Sigmoid colon (tissue), 7 donors: ENCODE results near the gene CACNB2. TPM values are rescaled to one million over a fixed set of nuclear protein-coding genes. Genes with fewer than 3 reads are reported as not detected.

Experiments
- DNase-seq: peaks from one replicate; pipeline ENCODE4 v3.0.0-alpha.2; 2019
- H3K27ac ChIP-seq, 4 donors: fragments of 200-600 bp; sonication (generic); one replicate each; pipeline ENCODE4 v1.5.1; 2016 to 2019; ENCODE audit warnings: mild to moderate bottlenecking in 1 of 4
- H3K27me3 ChIP-seq, 3 donors: fragments of 200-600 bp; sonication (generic); one replicate each; pipeline ENCODE4 v1.5.1; 2019; ENCODE audit warnings: mild to moderate bottlenecking in 1 of 3
- H3K36me3 ChIP-seq, 4 donors: fragments of 200-600 bp; sonication (generic); one replicate each; pipeline ENCODE4 v1.5.1; 2016 to 2019
- H3K4me1 ChIP-seq, 4 donors: fragments of 200-600 bp; sonication (generic); one replicate each; pipeline ENCODE4 v1.5.1; 2017 to 2019
- H3K4me3 ChIP-seq, 4 donors: fragments of 200-600 bp; sonication (generic); one replicate each; pipeline ENCODE4 v1.5.1; 2017 to 2019; ENCODE audit warnings: mild to moderate bottlenecking in 2 of 4, moderate library complexity in 1 of 4
- H3K9me3 ChIP-seq, 4 donors: fragments of 200-600 bp in 3 of 4; sonication (generic) in 3 of 4; one replicate each; pipeline versions ENCODE4 v1.5.1 to v1.6.1; 2013 to 2019
- CTCF ChIP-seq, 4 experiments: fragments of 450-650 bp in 3 of 4; fragments of 200-600 bp in 1 of 4; IDR thresholded peaks; one replicate each; pipeline ENCODE4 v1.5.1; 2016 to 2019; ENCODE audit warnings: antibody characterized with exemption in 4 of 4, mild to moderate bottlenecking in 3 of 4, moderate library complexity in 2 of 4
- EP300 ChIP-seq, 4 donors: sonication (generic); formaldehyde crosslinking; IDR thresholded peaks; one replicate each; pipeline ENCODE4 v1.6.1; 2017; ENCODE audit warnings: antibody characterized with exemption in 4 of 4
- POLR2A ChIP-seq, 2 donors: fragments of 450-650 bp; IDR thresholded peaks; one replicate each; pipeline ENCODE4 v1.6.1; 2016; ENCODE audit warnings: antibody characterized with exemption in 2 of 2, mild to moderate bottlenecking in 2 of 2, moderate library complexity in 2 of 2
- POLR2AphosphoS5 ChIP-seq, 4 donors: sonication (generic); formaldehyde crosslinking; IDR thresholded peaks; one replicate each; pipeline ENCODE4 v1.6.1; 2017; ENCODE audit warnings: antibody characterized with exemption in 4 of 4
- WGBS, 2 donors: extraction: QIAGEN DNeasy Blood & Tissue Kit; methylation state at CpG; one replicate each; pipeline ENCODE4 v1.1.7; 2013; 5-methylcytosine and 5-hydroxymethylcytosine counted together
- intact Hi-C: fragments of 100-400 bp; cut with DNase I; formaldehyde crosslinking; loops from one replicate; pipeline ENCODE4 v1.15.1; 2023
- polyA plus RNA-seq, 3 donors: library from polyadenylated mRNA; stranded (reverse); fragments of 200-250 nt; gene quantifications; one replicate each; pipeline ENCODE4 v1.2.3, GENCODE V29; 2013
- total RNA-seq, 4 donors: library from RNA; depleted of rRNA; stranded (reverse); fragments of >200 nt; gene quantifications; one replicate each; pipeline ENCODE4 v1.1.0, GENCODE V29; 2016
- donor health status: healthy with polysubstance abuse.
- donor health status: Bipolar disorder and iron deficiency.
- donor health status: healthy.

CACNB2 gene
- total and polyA plus RNA-seq, 7 donors, result 1.2 to 85.3 (median 36.0) TPM

- Histone ChIP-seq H3K27ac (peak overlapping the region in 3 of 4 donors; percentile 82 to 88 (median 83)), H3K36me3 (no peaks in the 10 kb centered on the region), H3K9me3 (no peaks in the 10 kb centered on the region), H3K27me3 (no peaks in the 10 kb centered on the region), H3K4me3 (no peak overlapping the region), H3K4me1 (peaks cover 0 to 61% (median 43%) of the 10 kb centered on the region in 4 donors)
- intact Hi-C loops, result loop anchor here (5.0 kb wide), 1 partner anchor 285 kb away; no protein-coding TSS in a partner anchor
- DNase-seq, result no peak
- no peak for TF ChIP-seq POLR2A (IDR thresholded peaks at IDR 0.05)
- TF ChIP-seq CTCF (IDR thresholded peaks at IDR 0.05), result no peak
- TF ChIP-seq POLR2AphosphoS5 (IDR thresholded peaks at IDR 0.05), result no peak
- TF ChIP-seq EP300 (IDR thresholded peaks at IDR 0.05), result no peak
These were observed 61.7 kb downstream of the CACNB2 start for GRCh38 chr10:18201877-18202276.

DNA sequence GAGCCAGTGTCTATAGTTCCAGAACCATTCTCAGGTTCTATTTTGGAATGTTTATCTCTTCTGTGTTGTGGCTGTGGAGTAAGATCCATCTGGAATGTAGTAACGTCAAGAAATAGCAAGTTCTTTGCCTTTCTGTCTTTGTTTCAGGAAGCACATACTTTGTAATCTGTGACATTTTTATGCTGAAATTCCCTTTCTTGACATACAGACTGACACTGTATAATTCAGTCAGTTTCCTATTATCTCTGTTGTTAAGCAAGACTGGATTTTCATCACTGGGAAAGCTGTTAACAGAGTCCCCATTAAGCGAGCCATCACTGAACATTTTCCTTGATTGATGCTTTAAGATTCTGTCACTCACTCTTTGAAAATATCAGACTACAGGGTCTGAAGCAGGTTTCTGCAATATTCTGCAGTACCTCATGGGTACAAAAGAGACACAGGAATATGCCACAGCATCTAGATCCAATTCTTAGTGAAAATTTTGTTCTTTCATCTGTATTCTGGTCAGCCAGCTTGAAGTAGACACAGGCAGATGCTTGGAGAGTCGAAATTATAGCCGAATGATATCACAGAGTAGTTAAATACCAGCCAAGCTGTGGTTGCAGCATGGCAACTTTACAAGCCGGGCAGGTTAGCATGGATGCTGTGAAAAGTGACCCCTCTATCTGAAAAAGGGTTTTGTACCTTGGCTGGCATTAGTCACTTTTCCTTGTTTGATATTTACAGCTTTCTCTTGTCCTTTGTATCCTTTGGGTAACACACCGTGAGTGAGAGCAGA, 62.6 kb downstream of the CACNB2 start:
- Histone ChIP-seq H3K9me3 (no peaks in the 10 kb centered on the region), H3K36me3 (no peaks in the 10 kb centered on the region), H3K27ac (peak overlapping the region; percentile 75 to 88 (median 82)), H3K4me1 (peaks cover 0 to 56% (median 36%) of the 10 kb centered on the region in 4 donors), H3K27me3 (no peaks in the 10 kb centered on the region), H3K4me3 (peak overlapping the region in 3 of 4 donors; percentile 16 to 29 (median 20))
- intact Hi-C loops, result loop anchor here (5.0 kb wide), 1 partner anchor 286 kb away; no protein-coding TSS in a partner anchor
- TF ChIP-seq EP300 (IDR thresholded peaks at IDR 0.05) (no peak), POLR2AphosphoS5 (IDR thresholded peaks at IDR 0.05) (no peak), POLR2A (IDR thresholded peaks at IDR 0.05) (no peak), CTCF (IDR thresholded peaks at IDR 0.05) (no peak)
- WGBS, 2 donors, result 46 to 75% methylated on average over 6 of the region's 6 CpGs
- no peak for DNase-seq

DNA sequence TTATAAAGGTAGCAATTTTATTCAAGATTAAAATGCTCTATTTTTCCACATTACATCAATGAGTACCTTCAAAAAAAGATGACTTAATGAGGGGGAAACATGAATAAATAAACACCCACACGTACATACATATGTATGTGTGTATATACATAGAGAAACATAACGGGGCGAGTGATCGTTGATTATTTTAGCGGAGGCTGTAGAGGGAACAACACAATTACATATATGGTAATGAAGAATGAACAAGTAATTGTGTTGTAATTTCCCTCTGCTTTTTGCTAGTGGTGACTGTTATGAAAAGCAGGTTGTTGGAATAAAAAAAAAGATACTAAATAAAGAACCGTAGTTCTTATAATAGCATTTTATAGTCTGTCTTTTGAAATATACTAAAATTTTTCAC, 63.2 kb downstream of the CACNB2 start:
- H3K27me3 ChIP-seq, result no peaks in the 10 kb centered on the region
- DNase-seq, result no peak
- peak overlapping the region; percentile 75 to 88 (median 82) for H3K27ac ChIP-seq
- H3K4me3 ChIP-seq, result peak overlapping the region in 3 of 4 donors; percentile 16 to 29 (median 20)
- TF ChIP-seq CTCF (IDR thresholded peaks at IDR 0.05) (peak in 1 of 4 experiments; percentile 19), POLR2AphosphoS5 (IDR thresholded peaks at IDR 0.05) (peak in 3 of 4 donors; percentile 35 to 50 (median 42)), POLR2A (IDR thresholded peaks at IDR 0.05) (no peak), EP300 (IDR thresholded peaks at IDR 0.05) (peak in 1 of 4 donors; percentile 2)
- peaks cover 0 to 53% (median 35%) of the 10 kb centered on the region in 4 donors for H3K4me1 ChIP-seq
- no peaks in the 10 kb centered on the region for H3K9me3 ChIP-seq
- intact Hi-C loops, result loop anchor here (5.0 kb wide), 1 partner anchor 286 kb away; no protein-coding TSS in a partner anchor
- WGBS, 2 donors, result 65 to 66% methylated on average over 6 of the region's 6 CpGs
- H3K36me3 ChIP-seq, result no peaks in the 10 kb centered on the region

DNA sequence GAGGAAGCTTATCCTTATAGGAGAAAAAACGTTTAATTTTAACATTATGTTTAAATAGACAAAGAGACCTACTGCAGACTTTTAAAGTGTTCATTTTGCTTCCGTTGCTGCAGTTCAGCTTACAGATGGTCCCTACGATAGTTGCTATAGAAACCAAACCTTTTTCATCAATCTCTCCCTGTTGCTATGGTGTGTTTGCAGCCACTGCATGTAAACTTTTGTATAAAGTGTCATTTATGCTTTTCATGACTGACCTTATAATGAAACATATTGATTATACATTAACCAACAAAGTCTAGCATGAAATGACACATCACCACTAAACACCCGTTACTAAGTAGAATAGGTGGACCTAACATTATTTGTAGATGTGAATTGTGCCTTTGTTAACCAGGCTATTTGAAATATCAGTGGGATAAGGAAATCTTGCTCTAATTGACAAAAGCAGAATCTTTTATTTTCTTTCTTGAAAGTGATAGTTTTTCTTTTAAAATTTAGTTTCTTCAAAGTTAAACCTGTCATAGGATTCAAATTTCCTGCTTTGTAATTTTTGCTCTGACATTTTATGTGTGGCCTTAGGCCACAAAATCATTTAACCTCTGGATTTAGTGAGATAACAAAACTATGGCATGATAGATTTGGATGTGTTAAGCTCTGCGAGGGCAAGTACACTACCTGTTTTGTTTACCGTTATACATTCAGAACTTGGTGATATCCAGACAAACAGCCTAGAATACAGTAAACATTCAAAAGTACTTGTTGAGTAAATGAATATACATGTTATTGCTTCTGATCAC, 64.0 kb downstream of the CACNB2 start:
- H3K4me1 ChIP-seq, result peaks cover 0 to 52% (median 37%) of the 10 kb centered on the region in 4 donors
- H3K4me3 ChIP-seq, result peak overlapping the region in 2 of 4 donors; percentile 20 to 29
- DNase-seq, result no peak
- no peaks in the 10 kb centered on the region for H3K27me3 ChIP-seq
- TF ChIP-seq POLR2AphosphoS5 (IDR thresholded peaks at IDR 0.05) (no peak), POLR2A (IDR thresholded peaks at IDR 0.05) (no peak), EP300 (IDR thresholded peaks at IDR 0.05) (no peak), CTCF (IDR thresholded peaks at IDR 0.05) (no peak)
- intact Hi-C loops, result loop anchor here (5.0 kb wide), 1 partner anchor 287 kb away; no protein-coding TSS in a partner anchor
- WGBS, 2 donors, result 16 to 38% methylated on average over 6 of the region's 6 CpGs
- no peaks in the 10 kb centered on the region for H3K36me3 ChIP-seq
- H3K27ac ChIP-seq, result peak overlapping the region; percentile 75 to 88 (median 82)
- H3K9me3 ChIP-seq, result no peaks in the 10 kb centered on the region
